Hepatocyte (in vitro differentiated cells): ENCODE measurements around the gene OGFOD1.

Experiments used
- EZH2 ChIP-seq: fragments of 200-600 bp; sonication (generic); IDR thresholded peaks from 2 replicates; pipeline ENCODE4 v1.6.1; 2016; ENCODE audit warnings: antibody characterized with exemption, mild to moderate bottlenecking, borderline replicate concordance
- TF ChIP-seq, protein P1 (sequence below): fragments of 200-600 bp; sonication (generic); IDR thresholded peaks from 2 replicates; pipeline ENCODE4 v1.5.1; 2016; ENCODE audit warnings: antibody characterized with exemption, mild to moderate bottlenecking; ENCODE audit not compliant: poor library complexity

- TF ChIP-seq, protein P1, sequence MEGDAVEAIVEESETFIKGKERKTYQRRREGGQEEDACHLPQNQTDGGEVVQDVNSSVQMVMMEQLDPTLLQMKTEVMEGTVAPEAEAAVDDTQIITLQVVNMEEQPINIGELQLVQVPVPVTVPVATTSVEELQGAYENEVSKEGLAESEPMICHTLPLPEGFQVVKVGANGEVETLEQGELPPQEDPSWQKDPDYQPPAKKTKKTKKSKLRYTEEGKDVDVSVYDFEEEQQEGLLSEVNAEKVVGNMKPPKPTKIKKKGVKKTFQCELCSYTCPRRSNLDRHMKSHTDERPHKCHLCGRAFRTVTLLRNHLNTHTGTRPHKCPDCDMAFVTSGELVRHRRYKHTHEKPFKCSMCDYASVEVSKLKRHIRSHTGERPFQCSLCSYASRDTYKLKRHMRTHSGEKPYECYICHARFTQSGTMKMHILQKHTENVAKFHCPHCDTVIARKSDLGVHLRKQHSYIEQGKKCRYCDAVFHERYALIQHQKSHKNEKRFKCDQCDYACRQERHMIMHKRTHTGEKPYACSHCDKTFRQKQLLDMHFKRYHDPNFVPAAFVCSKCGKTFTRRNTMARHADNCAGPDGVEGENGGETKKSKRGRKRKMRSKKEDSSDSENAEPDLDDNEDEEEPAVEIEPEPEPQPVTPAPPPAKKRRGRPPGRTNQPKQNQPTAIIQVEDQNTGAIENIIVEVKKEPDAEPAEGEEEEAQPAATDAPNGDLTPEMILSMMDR: no peak
- no peak for TF ChIP-seq EZH2
Observed at GRCh38 chr16:56421313-56421712, 30.0 kb upstream of the OGFOD1 start.
